GM21576 (cell line): ENCODE results near the gene CAPN7.
"Not testable (repeated sequence)": the region's sequence is repeated elsewhere in the genome, so short reads cannot be mapped to it uniquely, and the experiment has no call there.

ENCODE experiments used
- ATAC-seq: cut with Tn5 transposase; IDR thresholded peaks from one replicate; pipeline ENCODE4 v1.9.1; 2021; ENCODE audit warnings: mild to moderate bottlenecking, moderate library complexity; ENCODE audit not compliant: unreplicated experiment

CAPN7 gene

GRCh38 chr3:15205934-15206661 lies at the start of gene CAPN7:
TSS of gene CAPN7 (plus strand) at chr3:15206246. CDS start at chr3:15206496, 250 bp downstream.
- ATAC-seq, result peak; percentile 80

GRCh38 chr3:15157441-15157840 lies 48.6 kb upstream of the CAPN7 start:
- ATAC-seq, result no peak

DNA sequence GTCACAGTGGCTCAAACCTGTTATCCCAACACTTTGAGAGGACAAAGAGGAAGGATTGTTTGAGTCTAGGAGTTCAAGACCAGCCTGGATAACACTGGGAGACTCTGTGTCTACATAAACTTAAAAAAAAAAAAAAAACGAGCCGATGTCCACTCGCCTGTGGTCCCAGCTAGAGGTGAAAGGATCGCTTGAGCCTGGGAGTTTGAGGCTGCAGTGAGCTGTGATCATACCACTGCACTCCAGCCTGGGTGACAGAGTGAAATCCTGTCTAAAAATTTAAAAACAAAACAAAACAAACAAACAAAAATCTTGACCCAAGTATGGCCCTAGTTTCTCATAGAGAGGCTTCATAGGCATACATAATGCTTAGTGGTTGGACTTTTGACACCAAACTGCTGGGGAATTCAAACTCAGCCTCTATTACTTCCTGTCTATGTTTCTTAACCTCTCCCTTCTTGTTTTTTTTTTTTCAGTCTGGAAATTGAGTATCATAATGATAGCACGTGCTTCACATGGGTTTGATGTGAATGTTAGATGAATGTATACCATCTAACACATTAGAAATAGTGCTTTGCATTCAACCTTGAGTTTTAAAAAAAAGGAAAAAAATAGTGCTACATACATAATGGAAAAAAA lies 46.4 kb upstream of the CAPN7 start:
- no peak for ATAC-seq

DNA sequence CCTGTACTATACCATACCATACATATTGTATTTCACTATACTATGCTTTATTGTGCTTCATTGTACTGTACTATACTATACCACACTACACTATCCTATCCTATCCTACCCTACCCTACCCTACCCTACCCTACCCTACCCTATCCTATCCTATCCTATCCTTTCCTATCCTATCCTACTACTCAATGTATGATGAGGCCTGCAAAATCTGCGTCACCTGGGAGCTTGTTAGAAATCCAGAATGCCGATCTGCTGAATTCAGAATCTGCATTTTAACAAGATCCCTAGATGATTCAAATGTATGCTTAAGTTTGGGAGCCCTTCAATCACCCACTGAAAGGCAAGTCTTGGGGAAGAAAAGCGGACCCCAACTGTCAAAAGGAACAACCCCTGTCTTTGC lies 45.4 kb upstream of the CAPN7 start:
- ATAC-seq, result no peak

DNA sequence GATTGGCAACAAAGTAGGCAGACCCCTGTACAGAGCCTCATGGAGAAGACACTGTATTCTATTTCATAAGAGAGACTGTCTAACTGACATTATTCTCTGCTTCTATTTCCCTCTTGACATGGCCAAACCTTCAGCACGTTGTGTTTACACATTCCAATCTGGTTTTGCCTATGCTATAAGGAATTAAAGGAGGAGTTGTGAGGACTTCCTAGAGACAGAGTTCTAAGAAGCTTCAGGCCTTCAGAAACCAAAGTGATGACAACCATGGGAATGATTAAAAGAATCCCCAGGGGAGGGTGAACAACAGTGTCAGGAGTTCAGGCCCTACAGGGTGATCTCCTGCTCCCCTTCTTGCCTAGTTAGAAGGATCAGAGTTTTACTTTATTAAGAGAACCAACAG lies 44.9 kb upstream of the CAPN7 start:
- ATAC-seq, result no peak

- ATAC-seq, result not testable (repeated sequence)
These were observed 42.4 kb upstream of the CAPN7 start for GRCh38 chr3:15163656-15164055.

- no peak for ATAC-seq
These were observed 41.7 kb upstream of the CAPN7 start for GRCh38 chr3:15164340-15164739.

DNA sequence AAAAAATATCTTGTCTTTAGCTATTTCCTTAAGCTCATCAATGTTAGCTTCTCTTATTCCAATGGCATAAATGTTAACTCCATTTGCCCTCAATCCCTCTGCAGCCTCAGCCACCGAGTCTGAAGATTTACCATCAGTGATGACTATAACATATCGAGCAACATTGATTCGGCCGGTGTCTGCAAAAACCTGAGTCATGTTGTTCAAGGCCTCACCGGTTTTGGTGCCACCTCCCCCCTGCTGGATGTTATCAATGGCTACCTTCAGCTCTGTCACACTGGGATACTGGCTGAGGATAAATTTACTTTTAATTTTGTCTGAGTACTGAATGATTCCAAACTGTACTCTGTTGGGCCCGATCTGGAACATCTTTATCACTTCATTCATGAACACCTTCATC lies 41.0 kb upstream of the CAPN7 start:
- ATAC-seq, result no peak

DNA sequence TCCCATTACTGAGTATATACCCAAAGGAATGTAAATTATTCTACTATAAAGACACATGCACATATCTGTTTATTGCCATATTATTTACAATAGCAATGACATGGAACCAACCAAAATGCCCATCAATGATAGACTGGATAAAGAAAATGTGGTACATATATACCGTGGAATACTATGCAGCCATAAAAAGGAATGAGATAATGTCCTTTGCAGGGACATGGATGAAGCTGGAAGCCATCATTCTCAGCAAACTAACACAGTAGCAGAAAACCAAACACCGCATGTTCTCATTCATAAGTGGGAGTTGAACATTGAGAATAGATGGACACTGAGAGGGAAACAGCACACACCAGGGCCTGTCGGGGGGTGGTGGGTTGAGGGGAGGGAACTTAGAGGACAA lies 39.7 kb upstream of the CAPN7 start:
- not testable (repeated sequence) for ATAC-seq

DNA sequence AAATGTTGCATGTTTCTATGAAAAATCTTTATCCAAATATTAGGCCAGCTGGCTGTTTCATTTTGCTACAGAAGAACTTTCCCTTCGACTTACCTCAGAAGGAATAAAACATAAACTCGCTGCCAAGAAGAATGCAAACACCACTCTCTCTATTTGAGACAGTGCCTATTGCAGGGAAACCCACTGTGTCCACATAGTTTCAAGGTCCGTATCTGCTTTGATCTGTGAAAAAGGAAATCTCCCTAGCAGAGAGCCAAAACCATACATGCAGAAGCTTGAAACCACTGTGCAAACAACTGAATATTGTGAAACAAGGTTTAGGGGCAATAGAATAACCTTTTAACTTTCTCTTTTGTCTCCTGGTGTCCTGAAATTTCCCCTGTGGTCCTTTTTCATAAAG lies 35.0 kb upstream of the CAPN7 start:
- no peak for ATAC-seq

DNA sequence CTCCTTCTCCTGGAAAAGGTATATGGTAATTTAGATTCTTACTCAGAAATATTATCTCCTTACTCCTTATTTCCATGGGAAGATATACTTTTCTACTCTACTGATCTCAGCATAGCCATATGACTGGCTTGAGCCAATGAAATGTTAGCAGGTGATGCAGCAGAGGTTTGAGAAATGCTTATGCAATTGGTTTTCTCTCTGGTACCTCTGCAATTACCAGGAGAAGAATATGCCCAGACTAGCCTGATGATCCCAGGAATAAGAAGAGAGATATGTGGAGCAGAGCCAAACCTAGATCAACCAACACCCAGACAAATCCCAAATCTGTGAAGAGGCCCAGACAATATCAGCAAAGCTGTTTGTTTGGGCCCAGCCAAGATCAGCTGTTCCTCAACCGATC lies 33.2 kb upstream of the CAPN7 start:
- no peak for ATAC-seq

- ATAC-seq, result no peak
These were observed 31.1 kb upstream of the CAPN7 start for GRCh38 chr3:15174953-15175352.

- ATAC-seq, result no peak
These were observed 30.4 kb upstream of the CAPN7 start for GRCh38 chr3:15175605-15176004.

DNA sequence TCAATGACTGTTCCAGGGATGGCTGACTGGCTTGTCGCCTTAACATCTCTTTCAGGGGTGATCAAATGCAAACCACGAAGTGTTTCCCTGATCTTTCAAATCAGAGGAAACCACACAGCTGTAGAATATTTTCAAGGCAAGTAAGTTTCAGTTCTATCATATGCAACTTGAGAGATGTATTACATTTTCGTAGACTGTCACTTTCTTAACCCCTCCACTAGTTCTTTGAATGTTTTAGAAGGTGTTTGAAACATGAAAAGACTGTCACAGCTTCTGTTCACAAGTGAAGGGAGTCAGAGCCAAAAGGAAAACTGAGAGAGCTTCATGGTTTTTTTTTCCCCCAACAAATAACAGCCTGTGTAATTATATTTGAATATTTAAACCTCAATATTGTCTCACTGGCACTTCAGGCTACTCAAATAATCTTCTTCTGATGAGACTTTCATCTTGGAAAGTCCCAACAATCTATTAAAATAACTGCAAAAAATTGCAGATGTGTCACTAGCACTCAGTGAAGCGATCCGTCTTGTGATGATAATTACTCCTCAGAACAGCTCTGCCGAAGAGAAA lies 25.9 kb upstream of the CAPN7 start:
- peak; percentile 72 for ATAC-seq

GRCh38 chr3:15181511-15181910 lies 24.5 kb upstream of the CAPN7 start:
- no peak for ATAC-seq

- no peak for ATAC-seq
These were observed 24.1 kb upstream of the CAPN7 start for GRCh38 chr3:15181963-15182362.

DNA sequence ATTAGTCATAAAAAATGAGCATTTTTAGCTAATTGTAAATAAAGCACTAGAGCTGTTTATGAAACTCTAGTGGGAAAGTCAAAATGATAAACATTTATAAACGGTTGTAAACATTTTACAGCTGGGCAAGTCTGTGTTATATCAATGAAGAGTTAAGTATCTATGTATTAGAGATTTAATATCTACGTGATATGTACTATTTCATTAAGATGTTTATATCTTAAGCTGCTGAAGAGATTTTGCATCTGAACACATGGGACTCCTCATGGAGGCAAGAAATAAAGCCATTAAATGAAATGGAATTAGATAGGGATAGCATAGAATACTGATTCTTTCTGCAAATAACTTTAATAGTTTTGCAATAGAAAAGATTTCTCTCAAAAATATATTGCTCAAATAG lies 23.0 kb upstream of the CAPN7 start:
- ATAC-seq, result no peak

- ATAC-seq, result no peak
These were observed 20.6 kb upstream of the CAPN7 start for GRCh38 chr3:15185404-15185803.

DNA sequence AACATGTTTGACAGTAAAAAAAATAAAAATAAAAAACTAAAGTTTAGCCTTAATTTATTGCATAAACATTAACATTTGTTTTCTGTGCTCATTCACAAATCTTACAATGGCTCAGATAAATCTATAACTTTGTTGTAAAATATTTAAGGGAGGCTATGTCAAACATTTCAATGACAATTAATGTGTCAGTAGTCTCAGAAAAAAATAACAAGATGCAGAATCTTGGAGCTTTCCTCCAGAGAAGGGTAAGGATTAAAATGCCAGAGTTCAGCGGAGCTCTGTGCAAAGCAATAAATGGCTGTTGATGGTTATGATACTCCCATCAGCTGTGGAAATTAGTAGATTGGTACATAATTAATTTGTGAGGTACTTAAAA lies 20.0 kb upstream of the CAPN7 start:
- no peak for ATAC-seq

GRCh38 chr3:15186477-15187164 lies 19.4 kb upstream of the CAPN7 start:
- ATAC-seq, result not testable (repeated sequence)

DNA sequence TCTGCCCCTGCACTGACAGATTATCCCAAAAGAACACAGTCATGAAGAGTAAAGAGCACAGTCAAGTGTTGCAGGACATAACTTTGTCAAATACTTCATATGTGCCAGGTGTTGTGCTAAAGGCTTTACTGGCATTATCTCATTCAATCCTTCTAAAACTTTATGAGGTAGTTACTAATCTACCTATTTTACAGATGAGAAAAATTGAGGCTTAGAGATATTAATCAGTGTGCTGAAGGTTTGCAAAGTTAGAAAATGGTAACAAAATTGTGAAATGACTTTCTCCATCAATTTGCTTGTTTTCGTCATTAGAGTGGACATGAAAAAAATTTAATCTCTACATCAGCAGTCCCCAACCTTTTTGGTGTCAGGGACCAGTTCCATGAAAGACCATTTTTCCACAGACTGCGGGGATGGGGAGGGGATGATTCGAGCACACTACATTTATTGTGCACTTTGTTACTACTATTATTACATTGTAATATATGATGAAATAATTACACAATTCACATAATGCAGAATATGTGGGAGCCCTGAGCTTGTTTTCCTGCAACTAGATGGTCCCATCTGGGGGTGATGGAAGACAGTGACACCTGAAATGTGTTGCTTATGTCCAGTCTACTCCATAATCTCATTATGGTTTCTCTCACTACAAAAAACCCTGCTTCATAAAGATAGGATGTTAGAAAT lies 8.6 kb upstream of the CAPN7 start:
- no peak for ATAC-seq
